ENCODE data around the gene CLECL1. TPM values are rescaled to one million over a fixed set of nuclear protein-coding genes. Genes with fewer than 3 reads are reported as not detected.
"Not testable (repeated sequence)": the region's sequence is repeated elsewhere in the genome, so short reads cannot be mapped to it uniquely, and the experiment has no call there.

The CLECL1 gene
- total and polyA plus RNA-seq, 12 donors: 0.25 to 3.6 (median 0.54) TPM; not detected in 9

GRCh38 chr12:9740106-9740750 lies 7.3 kb upstream of the CLECL1 start:
- Histone ChIP-seq H3K4me3 (peak overlapping the region in 8 of 10 donors; percentile 33 to 52 (median 40)), H3K4me1 (peaks cover 0 to 53% (median 22%) of the 10 kb centered on the region in 9 donors), H3K27me3 (peaks cover 0 to 4% (median 0%) of the 10 kb centered on the region in 7 donors), H3K36me3 (no peaks in the 10 kb centered on the region), H3K27ac (peak overlapping the region in 8 of 10 donors; percentile 6 to 80 (median 60)), H3K9me3 (no peaks in the 10 kb centered on the region)
- no peak for TF ChIP-seq CTCF (IDR thresholded peaks at IDR 0.05)
- 75 to 78% methylated on average over 7 of the region's 7 CpGs for WGBS, 2 donors
- DNase-seq: no peak
- ATAC-seq: no peak
- intact Hi-C loops (cut with DNase I): loop anchor here in 2 of 10 donors (10.0 kb wide), 2 partner anchors 395 to 405 kb away; partner anchors contain the start of gene CLEC7A (in 1 of the 2)

GRCh38 chr12:9739404-9740105 lies 6.7 kb upstream of the CLECL1 start:
- H3K9me3 ChIP-seq, H3K27me3 ChIP-seq, H3K36me3 ChIP-seq: not testable (repeated sequence)
- 71 to 75% methylated on average over 34 to 52 of the region's 54 CpGs for WGBS, 2 donors
- H3K4me1 ChIP-seq: peaks cover 0 to 53% (median 22%) of the 10 kb centered on the region in 9 donors
- peak overlapping the region in 8 of 10 donors; percentile 33 to 52 (median 40) for H3K4me3 ChIP-seq
- ATAC-seq (peak in 1 of 8 donors; percentile 36), DNase-seq (peak in 1 of 2 donors; percentile 45)
- intact Hi-C loops (cut with DNase I): loop anchor here in 2 of 10 donors (10.0 kb wide), 2 partner anchors 395 to 405 kb away; partner anchors contain the start of gene CLEC7A (in 1 of the 2)
- H3K27ac ChIP-seq: peak overlapping the region in 8 of 10 donors; percentile 6 to 80 (median 60)

GRCh38 chr12:9738905-9739304 lies 6.0 kb upstream of the CLECL1 start:
- not testable (repeated sequence) for ATAC-seq, DNase-seq
- H3K4me3 ChIP-seq: peak overlapping the region in 1 of 10 donors; percentile 52

DNA sequence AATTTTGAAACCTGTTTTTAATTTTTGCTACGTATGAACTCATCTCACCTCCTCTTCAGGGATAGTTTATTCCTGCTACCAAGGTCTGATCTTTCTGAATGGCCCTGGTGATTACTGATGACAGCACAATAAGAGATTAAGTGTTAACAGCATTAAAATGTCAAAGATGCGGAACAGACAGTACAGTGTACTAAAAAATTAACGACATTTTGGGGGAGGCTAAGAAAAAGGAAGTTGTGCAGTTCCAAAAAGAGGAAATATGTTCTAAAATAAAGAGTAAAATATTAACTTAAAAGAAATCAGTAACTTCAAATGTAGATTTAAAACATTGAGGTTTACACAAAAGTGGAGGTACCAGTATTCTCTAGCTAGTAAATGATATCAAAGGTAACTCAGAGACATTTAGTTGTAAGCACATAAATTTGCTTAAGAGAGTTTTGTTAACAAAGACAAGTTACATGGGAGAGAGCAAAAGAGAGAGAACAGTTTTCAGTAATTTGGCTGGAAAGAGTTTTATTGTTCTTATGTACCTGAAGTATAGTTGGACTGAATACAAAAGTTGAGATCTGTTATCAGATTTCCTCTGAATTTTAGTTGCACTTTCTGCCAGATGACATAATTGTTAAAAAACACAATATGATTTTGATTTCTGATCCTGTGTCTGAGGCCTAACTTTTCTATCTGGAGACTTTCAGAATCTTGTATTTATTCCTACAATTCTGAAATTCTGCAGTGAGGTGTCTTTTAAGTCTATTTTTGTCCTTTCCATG lies 4.2 kb upstream of the CLECL1 start:
- no peak for DNase-seq
- H3K27ac ChIP-seq: peak overlapping the region; percentile 7 to 89 (median 74)
- no peaks in the 10 kb centered on the region for H3K9me3 ChIP-seq
- intact Hi-C loops (cut with DNase I): no loop called here
- TF ChIP-seq CTCF (IDR thresholded peaks at IDR 0.05): no peak
- H3K4me1 ChIP-seq: peaks cover 0 to 48% (median 15%) of the 10 kb centered on the region in 9 donors
- no peak overlapping the region for H3K4me3 ChIP-seq
- H3K27me3 ChIP-seq: no peaks in the 10 kb centered on the region
- no peaks in the 10 kb centered on the region for H3K36me3 ChIP-seq
- peak in 5 of 8 donors; percentile 51 to 86 (median 66) for ATAC-seq
- 33 to 38% methylated on average over 3 of the region's 3 CpGs for WGBS, 2 donors

More at GRCh38 chr12:9738905-9739304, 6.0 kb upstream of the CLECL1 start:
- intact Hi-C loops (cut with DNase I); H3K36me3 ChIP-seq; H3K9me3 ChIP-seq; H3K27me3 ChIP-seq: not testable (repeated sequence)
- H3K4me1 ChIP-seq: peaks cover 0 to 53% (median 22%) of the 10 kb centered on the region in 9 donors
- peak overlapping the region in 3 of 10 donors; percentile 40 to 81 (median 80) for H3K27ac ChIP-seq
- 89 to 91% methylated on average over 14 of the region's 14 CpGs for WGBS, 2 donors

- no peak for TF ChIP-seq CTCF (IDR thresholded peaks at IDR 0.05)
- intact Hi-C loops (cut with DNase I): no loop called here
- H3K9me3 ChIP-seq: no peaks in the 10 kb centered on the region
These were observed 2.7 kb upstream of the CLECL1 start for GRCh38 chr12:9735601-9736000.

More at GRCh38 chr12:9735601-9736000, 2.7 kb upstream of the CLECL1 start:
- WGBS, 2 donors: 89 to 90% methylated on average over 3 of the region's 3 CpGs
- H3K36me3 ChIP-seq: no peaks in the 10 kb centered on the region
- H3K27me3 ChIP-seq: no peaks in the 10 kb centered on the region
- no peak for ATAC-seq
- peaks cover 0 to 38% (median 15%) of the 10 kb centered on the region in 9 donors for H3K4me1 ChIP-seq
- no peak for DNase-seq
- no peak overlapping the region for H3K4me3 ChIP-seq
- no peak overlapping the region for H3K27ac ChIP-seq
